Ishikawa (cell line): ENCODE results near the gene SPSB4.

Experiments used
- CEBPB ChIP-seq: IDR thresholded peaks from 2 replicates; pipeline ENCODE4 v1.6.1; 2012
- CREB1 ChIP-seq: IDR thresholded peaks from 2 replicates; pipeline ENCODE4 v1.6.1; 2012; ENCODE audit warnings: low read depth
- EGR1 ChIP-seq: IDR thresholded peaks from 2 replicates; pipeline ENCODE4 v1.6.1; 2012
- EP300 ChIP-seq: IDR thresholded peaks from 2 replicates; pipeline ENCODE4 v1.6.1; 2012; ENCODE audit warnings: borderline replicate concordance
- FOXM1 ChIP-seq: IDR thresholded peaks from 2 replicates; pipeline ENCODE4 v1.6.1; 2012; ENCODE audit warnings: low read depth, borderline replicate concordance
- MAX ChIP-seq: IDR thresholded peaks from 2 replicates; pipeline ENCODE4 v1.6.1; 2012
- NFIC ChIP-seq: IDR thresholded peaks from 2 replicates; pipeline ENCODE4 v1.6.1; 2012
- RAD21 ChIP-seq: IDR thresholded peaks from 2 replicates; pipeline ENCODE4 v1.6.1; 2012; ENCODE audit warnings: low read depth
- TAF1 ChIP-seq: IDR thresholded peaks from 2 replicates; pipeline ENCODE4 v1.6.1; 2012; ENCODE audit warnings: low read depth, mild to moderate bottlenecking
- TCF12 ChIP-seq: IDR thresholded peaks from 2 replicates; pipeline ENCODE4 v1.6.1; 2012; ENCODE audit warnings: low read depth
- TEAD4 ChIP-seq: IDR thresholded peaks from 2 replicates; pipeline ENCODE4 v1.6.1; 2012
- YY1 ChIP-seq: IDR thresholded peaks from 2 replicates; pipeline ENCODE4 v1.6.1; 2012; ENCODE audit warnings: low read depth
- ZBTB7A ChIP-seq: IDR thresholded peaks from 2 replicates; pipeline ENCODE4 v1.6.1; 2012; ENCODE audit warnings: low read depth
- TF ChIP-seq, protein P1 (sequence below): IDR thresholded peaks from 2 replicates; pipeline ENCODE4 v1.6.1; 2012; ENCODE audit warnings: low read depth, mild to moderate bottlenecking
- TF ChIP-seq, protein P2 (sequence below): IDR thresholded peaks from 2 replicates; pipeline ENCODE4 v1.6.1; 2012

The SPSB4 gene

GRCh38 chr3:141057946-141058800 is 7.0 kb downstream of the SPSB4 start:
- TF ChIP-seq, protein P1, sequence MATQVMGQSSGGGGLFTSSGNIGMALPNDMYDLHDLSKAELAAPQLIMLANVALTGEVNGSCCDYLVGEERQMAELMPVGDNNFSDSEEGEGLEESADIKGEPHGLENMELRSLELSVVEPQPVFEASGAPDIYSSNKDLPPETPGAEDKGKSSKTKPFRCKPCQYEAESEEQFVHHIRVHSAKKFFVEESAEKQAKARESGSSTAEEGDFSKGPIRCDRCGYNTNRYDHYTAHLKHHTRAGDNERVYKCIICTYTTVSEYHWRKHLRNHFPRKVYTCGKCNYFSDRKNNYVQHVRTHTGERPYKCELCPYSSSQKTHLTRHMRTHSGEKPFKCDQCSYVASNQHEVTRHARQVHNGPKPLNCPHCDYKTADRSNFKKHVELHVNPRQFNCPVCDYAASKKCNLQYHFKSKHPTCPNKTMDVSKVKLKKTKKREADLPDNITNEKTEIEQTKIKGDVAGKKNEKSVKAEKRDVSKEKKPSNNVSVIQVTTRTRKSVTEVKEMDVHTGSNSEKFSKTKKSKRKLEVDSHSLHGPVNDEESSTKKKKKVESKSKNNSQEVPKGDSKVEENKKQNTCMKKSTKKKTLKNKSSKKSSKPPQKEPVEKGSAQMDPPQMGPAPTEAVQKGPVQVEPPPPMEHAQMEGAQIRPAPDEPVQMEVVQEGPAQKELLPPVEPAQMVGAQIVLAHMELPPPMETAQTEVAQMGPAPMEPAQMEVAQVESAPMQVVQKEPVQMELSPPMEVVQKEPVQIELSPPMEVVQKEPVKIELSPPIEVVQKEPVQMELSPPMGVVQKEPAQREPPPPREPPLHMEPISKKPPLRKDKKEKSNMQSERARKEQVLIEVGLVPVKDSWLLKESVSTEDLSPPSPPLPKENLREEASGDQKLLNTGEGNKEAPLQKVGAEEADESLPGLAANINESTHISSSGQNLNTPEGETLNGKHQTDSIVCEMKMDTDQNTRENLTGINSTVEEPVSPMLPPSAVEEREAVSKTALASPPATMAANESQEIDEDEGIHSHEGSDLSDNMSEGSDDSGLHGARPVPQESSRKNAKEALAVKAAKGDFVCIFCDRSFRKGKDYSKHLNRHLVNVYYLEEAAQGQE, result no peak
- TF ChIP-seq TEAD4 (no peak), EP300 (no peak), CREB1 (no peak), ZBTB7A (no peak), MAX (no peak), FOXM1 (no peak), CEBPB (no peak), YY1 (no peak), NFIC (no peak), TCF12 (no peak), EGR1 (no peak), RAD21 (no peak), TAF1 (no peak)
- TF ChIP-seq, protein P2, sequence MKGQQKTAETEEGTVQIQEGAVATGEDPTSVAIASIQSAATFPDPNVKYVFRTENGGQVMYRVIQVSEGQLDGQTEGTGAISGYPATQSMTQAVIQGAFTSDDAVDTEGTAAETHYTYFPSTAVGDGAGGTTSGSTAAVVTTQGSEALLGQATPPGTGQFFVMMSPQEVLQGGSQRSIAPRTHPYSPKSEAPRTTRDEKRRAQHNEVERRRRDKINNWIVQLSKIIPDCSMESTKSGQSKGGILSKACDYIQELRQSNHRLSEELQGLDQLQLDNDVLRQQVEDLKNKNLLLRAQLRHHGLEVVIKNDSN, result no peak

DNA sequence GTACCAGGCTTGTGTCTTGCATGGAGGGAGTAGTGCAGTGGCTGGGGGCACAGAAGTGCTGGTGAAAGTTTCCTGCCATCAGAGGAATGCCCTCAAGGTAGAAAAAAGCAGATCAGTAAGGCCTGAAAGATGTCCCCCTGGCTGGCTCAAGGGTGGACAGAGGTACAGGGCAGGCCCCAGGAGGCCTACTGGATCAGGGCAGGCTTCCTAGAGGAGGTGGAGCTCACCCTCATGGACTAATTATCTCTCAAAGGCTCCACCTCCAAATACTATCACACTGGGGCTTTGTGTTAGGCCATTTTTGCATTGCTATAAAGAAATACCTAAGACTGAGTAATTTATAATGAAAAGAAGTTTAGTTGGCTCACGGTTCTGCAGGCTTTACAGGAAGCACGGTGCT is 7.8 kb downstream of the SPSB4 start:
- TF ChIP-seq EP300, result no peak
- no peak for TF ChIP-seq NFIC
- TF ChIP-seq MAX, result no peak
- TF ChIP-seq, protein P1, result no peak
- no peak for TF ChIP-seq ZBTB7A
- TF ChIP-seq TCF12, result no peak
- TF ChIP-seq YY1, result no peak
- TF ChIP-seq RAD21, result no peak
- TF ChIP-seq FOXM1, result no peak
- no peak for TF ChIP-seq TAF1
- TF ChIP-seq TEAD4, result no peak
- TF ChIP-seq CREB1, result no peak
- TF ChIP-seq EGR1, result no peak
- TF ChIP-seq CEBPB, result no peak
- TF ChIP-seq, protein P2, result no peak

DNA sequence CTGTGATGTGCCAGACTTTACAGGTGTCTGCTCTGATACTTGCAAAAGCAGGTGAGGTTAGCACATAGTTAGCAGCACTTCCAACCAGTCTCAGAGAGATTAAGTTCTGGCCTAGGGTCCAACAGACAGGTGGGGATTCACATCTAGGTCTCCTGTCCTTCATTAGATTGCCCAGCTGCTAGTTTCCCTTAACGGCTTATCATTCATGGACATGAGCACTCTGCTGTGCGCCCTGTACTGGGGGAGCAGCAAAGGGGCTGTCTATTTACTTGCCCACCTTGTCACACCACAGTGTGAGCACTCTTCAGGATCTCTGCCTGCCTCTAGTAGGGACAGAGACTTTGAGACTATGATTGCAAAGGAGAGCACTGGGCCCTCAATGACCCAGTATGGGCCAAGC is 8.7 kb downstream of the SPSB4 start:
- TF ChIP-seq TCF12 (no peak), EGR1 (no peak), TEAD4 (no peak), MAX (no peak), YY1 (no peak), RAD21 (no peak), CREB1 (no peak), TAF1 (no peak), CEBPB (no peak)
- TF ChIP-seq, protein P1, result no peak

- TF ChIP-seq TAF1 (no peak), YY1 (no peak), TEAD4 (no peak), TCF12 (no peak), EGR1 (no peak), RAD21 (no peak), CEBPB (no peak), MAX (no peak), NFIC (no peak), ZBTB7A (no peak), FOXM1 (no peak), CREB1 (no peak), EP300 (no peak)
- TF ChIP-seq, protein P2, result no peak
- TF ChIP-seq, protein P1, result no peak
These were observed 9.2 kb downstream of the SPSB4 start for GRCh38 chr3:141060327-141060726.
